ENCODE data around the gene PDGFA.

PDGFA gene

DNA sequence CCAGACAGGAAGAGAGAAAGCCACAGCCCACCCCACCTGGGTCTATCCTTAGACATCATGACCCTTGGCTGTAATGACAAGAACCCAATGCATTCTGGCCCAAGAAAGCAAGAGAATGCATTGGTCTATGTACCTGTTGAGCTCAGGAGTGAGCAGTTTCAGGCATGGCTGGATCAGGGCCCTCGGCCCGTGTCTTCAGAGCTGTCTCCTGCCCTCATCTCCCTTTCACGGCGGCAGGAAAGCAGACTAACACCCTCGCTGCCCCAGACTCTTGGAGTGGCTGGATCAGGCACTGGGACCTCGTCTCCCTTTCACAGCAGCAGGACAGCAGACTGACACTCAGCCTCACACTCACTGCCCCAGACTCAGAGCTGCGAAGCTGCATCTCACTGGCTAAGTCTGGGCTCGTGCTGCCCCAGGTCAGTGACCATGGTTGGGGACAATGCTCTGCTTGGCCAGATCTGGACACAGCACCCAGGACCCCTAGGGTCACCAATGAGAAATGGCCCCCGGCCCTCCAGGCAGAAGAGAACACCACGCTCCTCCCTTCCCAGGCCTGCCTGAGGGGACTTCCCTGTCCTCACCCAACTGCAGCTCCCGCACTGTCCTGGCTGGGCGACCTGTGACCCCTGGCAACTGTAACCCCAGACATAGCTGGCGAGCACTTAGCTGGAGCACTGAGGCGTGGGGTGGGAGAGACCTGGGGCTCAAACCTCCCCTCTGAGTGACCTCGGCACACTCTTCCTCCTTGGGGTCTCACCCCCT is 12.9 kb upstream of the PDGFA start:
- H3K9ac ChIP-seq (ENCODE audit: low read depth, low read length): no peak overlapping the region
- H3K4me1 ChIP-seq (ENCODE audit: control insufficient read depth, insufficient read depth, low read length): no peaks in the 10 kb centered on the region
- no peak overlapping the region for H3K27ac ChIP-seq (ENCODE audit: low read depth, low read length)
- no peak overlapping the region for H3K4me3 ChIP-seq (ENCODE audit: low read depth, low read length)
- H3K9me3 ChIP-seq (ENCODE audit: control insufficient read depth, insufficient read depth, low read length): no peaks in the 10 kb centered on the region
- H3K36me3 ChIP-seq (ENCODE audit: control insufficient read depth, insufficient read depth, low read length): no peaks in the 10 kb centered on the region
- H3K27me3 ChIP-seq (ENCODE audit: control insufficient read depth, insufficient read depth, low read length): no peaks in the 10 kb centered on the region

GRCh38 chr7:531777-532176 is 12.1 kb upstream of the PDGFA start:
- H3K4me3 ChIP-seq (ENCODE audit: low read depth, low read length): no peak overlapping the region
- H3K36me3 ChIP-seq (ENCODE audit: control insufficient read depth, insufficient read depth, low read length): no peaks in the 10 kb centered on the region
- no peak overlapping the region for H3K27ac ChIP-seq (ENCODE audit: low read depth, low read length)
- H3K4me1 ChIP-seq (ENCODE audit: control insufficient read depth, insufficient read depth, low read length): no peaks in the 10 kb centered on the region
- H3K9me3 ChIP-seq (ENCODE audit: control insufficient read depth, insufficient read depth, low read length): no peaks in the 10 kb centered on the region
- H3K27me3 ChIP-seq (ENCODE audit: control insufficient read depth, insufficient read depth, low read length): no peaks in the 10 kb centered on the region; the same call in 1 of the 2 replicates
- no peak overlapping the region for H3K9ac ChIP-seq (ENCODE audit: low read depth, low read length)

DNA sequence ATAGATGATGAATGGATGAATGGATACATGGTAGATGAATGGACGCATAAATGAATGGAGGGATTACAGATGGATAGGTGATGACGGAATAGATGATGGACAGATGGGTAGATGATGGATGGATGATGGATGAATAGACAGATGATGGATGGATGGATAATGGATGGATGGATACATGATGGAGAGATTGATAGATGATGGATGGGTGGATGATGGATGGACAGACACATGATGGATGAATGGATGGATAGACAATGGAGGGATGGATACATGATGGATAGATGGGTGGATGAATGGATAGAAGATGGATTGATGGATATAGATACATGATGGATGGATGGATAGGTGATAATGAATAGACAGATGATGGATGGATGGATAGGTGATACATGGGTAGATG is 8.8 kb upstream of the PDGFA start:
- H3K36me3 ChIP-seq (ENCODE audit: control insufficient read depth, insufficient read depth, low read length): no peaks in the 10 kb centered on the region
- H3K9me3 ChIP-seq (ENCODE audit: control insufficient read depth, insufficient read depth, low read length): no peaks in the 10 kb centered on the region
- H3K27me3 ChIP-seq (ENCODE audit: control insufficient read depth, insufficient read depth, low read length): peaks cover 19% of the 10 kb centered on the region
- H3K4me3 ChIP-seq (ENCODE audit: low read depth, low read length): no peak overlapping the region
- H3K27ac ChIP-seq (ENCODE audit: low read depth, low read length): no peak overlapping the region
- H3K9ac ChIP-seq (ENCODE audit: low read depth, low read length): no peak overlapping the region
- 0 out of 2 replicates have a peak, but pooled peaks cover under 1% of the 10 kb centered on the region for H3K4me1 ChIP-seq (ENCODE audit: control insufficient read depth, insufficient read depth, low read length)

GRCh38 chr7:527723-528122 is 8.1 kb upstream of the PDGFA start:
- Histone ChIP-seq H3K4me1 (ENCODE audit: control insufficient read depth, insufficient read depth, low read length) (0 out of 2 replicates have a peak, but pooled peaks cover 8% of the 10 kb centered on the region), H3K36me3 (ENCODE audit: control insufficient read depth, insufficient read depth, low read length) (no peaks in the 10 kb centered on the region), H3K4me3 (ENCODE audit: low read depth, low read length) (no peak overlapping the region), H3K27ac (ENCODE audit: low read depth, low read length) (no peak overlapping the region), H3K9me3 (ENCODE audit: control insufficient read depth, insufficient read depth, low read length) (no peaks in the 10 kb centered on the region), H3K27me3 (ENCODE audit: control insufficient read depth, insufficient read depth, low read length) (peaks cover 26% of the 10 kb centered on the region), H3K9ac (ENCODE audit: low read depth, low read length) (no peak overlapping the region)

- H3K36me3 ChIP-seq (ENCODE audit: control insufficient read depth, insufficient read depth, low read length): no peaks in the 10 kb centered on the region
- H3K27ac ChIP-seq (ENCODE audit: low read depth, low read length): no peak overlapping the region
Measured at GRCh38 chr7:526460-527034, 6.9 kb upstream of the PDGFA start.

DNA sequence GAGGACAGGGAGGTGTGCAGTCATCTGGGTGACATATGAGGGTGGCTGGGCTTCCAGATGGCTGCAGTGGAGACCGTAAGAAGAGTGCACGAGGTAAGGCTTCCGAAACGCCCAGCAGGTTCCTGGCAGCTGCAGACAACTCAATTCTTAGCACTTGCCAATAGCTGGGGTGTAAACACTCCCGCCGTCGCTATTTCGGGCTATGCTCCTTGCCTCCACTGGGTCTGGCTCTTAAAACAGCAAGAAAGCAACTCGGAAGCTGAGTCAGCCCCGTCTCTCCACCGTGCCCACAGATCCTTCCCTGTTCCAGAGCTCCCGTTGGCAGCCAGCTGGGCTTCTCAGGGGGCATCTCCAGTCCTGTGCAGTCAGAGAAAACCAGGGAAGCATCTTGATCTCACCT is 6.1 kb upstream of the PDGFA start:
- Histone ChIP-seq H3K36me3 (ENCODE audit: control insufficient read depth, insufficient read depth, low read length) (no peaks in the 10 kb centered on the region), H3K4me1 (ENCODE audit: control insufficient read depth, insufficient read depth, low read length) (peaks cover 14% of the 10 kb centered on the region), H3K9ac (ENCODE audit: low read depth, low read length) (no peak overlapping the region), H3K9me3 (ENCODE audit: control insufficient read depth, insufficient read depth, low read length) (no peaks in the 10 kb centered on the region), H3K27me3 (ENCODE audit: control insufficient read depth, insufficient read depth, low read length) (peaks cover 46% of the 10 kb centered on the region), H3K4me3 (ENCODE audit: low read depth, low read length) (no peak overlapping the region), H3K27ac (ENCODE audit: low read depth, low read length) (no peak overlapping the region)

More at GRCh38 chr7:526460-527034, 6.9 kb upstream of the PDGFA start:
- no peaks in the 10 kb centered on the region for H3K9me3 ChIP-seq (ENCODE audit: control insufficient read depth, insufficient read depth, low read length)
- H3K9ac ChIP-seq (ENCODE audit: low read depth, low read length): no peak overlapping the region
- H3K4me3 ChIP-seq (ENCODE audit: low read depth, low read length): no peak overlapping the region
- H3K4me1 ChIP-seq (ENCODE audit: control insufficient read depth, insufficient read depth, low read length): 0 out of 2 replicates have a peak, but pooled peaks cover 8% of the 10 kb centered on the region
- peaks cover 38% of the 10 kb centered on the region for H3K27me3 ChIP-seq (ENCODE audit: control insufficient read depth, insufficient read depth, low read length)

DNA sequence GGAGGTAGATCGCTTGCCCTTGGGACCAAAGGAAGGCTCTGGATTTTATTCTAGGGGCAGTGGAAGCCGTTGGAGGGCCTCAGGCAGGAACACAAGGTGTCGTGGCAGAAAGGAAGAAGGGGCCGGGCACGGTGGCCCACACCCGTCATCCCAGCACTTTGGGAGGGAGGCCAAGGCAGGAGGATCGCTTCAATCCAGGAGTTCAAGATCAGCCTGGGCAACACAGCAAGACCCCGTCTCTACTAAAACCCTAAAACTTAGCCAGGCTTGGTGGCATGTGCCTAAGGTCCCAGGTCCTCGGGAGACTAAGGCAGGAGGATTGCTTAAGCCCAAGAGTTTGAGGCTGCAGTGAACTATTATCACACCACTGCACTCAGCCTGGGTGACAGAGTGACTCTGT is 5.2 kb upstream of the PDGFA start:
- Histone ChIP-seq H3K36me3 (ENCODE audit: control insufficient read depth, insufficient read depth, low read length) (no peaks in the 10 kb centered on the region), H3K27me3 (ENCODE audit: control insufficient read depth, insufficient read depth, low read length) (peaks cover 50% of the 10 kb centered on the region), H3K4me1 (ENCODE audit: control insufficient read depth, insufficient read depth, low read length) (peaks cover 17% of the 10 kb centered on the region), H3K27ac (ENCODE audit: low read depth, low read length) (no peak overlapping the region), H3K4me3 (ENCODE audit: low read depth, low read length) (no peak overlapping the region), H3K9me3 (ENCODE audit: control insufficient read depth, insufficient read depth, low read length) (no peaks in the 10 kb centered on the region), H3K9ac (ENCODE audit: low read depth, low read length) (no peak overlapping the region)

GRCh38 chr7:523347-524336 is 4.0 kb upstream of the PDGFA start:
- Histone ChIP-seq H3K9ac (ENCODE audit: low read depth, low read length) (no peak overlapping the region), H3K27me3 (ENCODE audit: control insufficient read depth, insufficient read depth, low read length) (peaks cover 50% of the 10 kb centered on the region), H3K36me3 (ENCODE audit: control insufficient read depth, insufficient read depth, low read length) (no peaks in the 10 kb centered on the region), H3K27ac (ENCODE audit: low read depth, low read length) (no peak overlapping the region), H3K4me3 (ENCODE audit: low read depth, low read length) (no peak overlapping the region), H3K9me3 (ENCODE audit: control insufficient read depth, insufficient read depth, low read length) (no peaks in the 10 kb centered on the region), H3K4me1 (ENCODE audit: control insufficient read depth, insufficient read depth, low read length) (peaks cover 17% of the 10 kb centered on the region)

GRCh38 chr7:522951-523314 is 3.3 kb upstream of the PDGFA start:
- peaks cover 17% of the 10 kb centered on the region for H3K4me1 ChIP-seq (ENCODE audit: control insufficient read depth, insufficient read depth, low read length)
- no peaks in the 10 kb centered on the region for H3K36me3 ChIP-seq (ENCODE audit: control insufficient read depth, insufficient read depth, low read length)
- H3K9me3 ChIP-seq (ENCODE audit: control insufficient read depth, insufficient read depth, low read length): no peaks in the 10 kb centered on the region
- peak overlapping the region; percentile 51; the same call in 1 of the 2 replicates for H3K4me3 ChIP-seq (ENCODE audit: low read depth, low read length)
- no peak overlapping the region for H3K27ac ChIP-seq (ENCODE audit: low read depth, low read length)
- H3K9ac ChIP-seq (ENCODE audit: low read depth, low read length): no peak overlapping the region
- H3K27me3 ChIP-seq (ENCODE audit: control insufficient read depth, insufficient read depth, low read length): peaks cover 50% of the 10 kb centered on the region

GRCh38 chr7:522071-522950 is 2.7 kb upstream of the PDGFA start:
- H3K36me3 ChIP-seq (ENCODE audit: control insufficient read depth, insufficient read depth, low read length): no peaks in the 10 kb centered on the region
- no peak overlapping the region for H3K9ac ChIP-seq (ENCODE audit: low read depth, low read length)
- peaks cover 55% of the 10 kb centered on the region for H3K27me3 ChIP-seq (ENCODE audit: control insufficient read depth, insufficient read depth, low read length)
- H3K4me1 ChIP-seq (ENCODE audit: control insufficient read depth, insufficient read depth, low read length): peaks cover 17% of the 10 kb centered on the region
- peak overlapping the region; percentile 51 for H3K4me3 ChIP-seq (ENCODE audit: low read depth, low read length)
- no peak overlapping the region for H3K27ac ChIP-seq (ENCODE audit: low read depth, low read length)
- no peaks in the 10 kb centered on the region for H3K9me3 ChIP-seq (ENCODE audit: control insufficient read depth, insufficient read depth, low read length)
